HG03354 (cell line): ENCODE measurements around the gene SEC23A.
"Not testable (repeated sequence)": the region's sequence is repeated elsewhere in the genome, so short reads cannot be mapped to it uniquely, and the experiment has no call there.

Experiments
- ATAC-seq: cut with Tn5 transposase; IDR thresholded peaks from one replicate; pipeline ENCODE4 v1.9.1; 2021; ENCODE audit warnings: mild to moderate bottlenecking; ENCODE audit not compliant: unreplicated experiment, poor library complexity, severe bottlenecking

SEC23A gene

DNA sequence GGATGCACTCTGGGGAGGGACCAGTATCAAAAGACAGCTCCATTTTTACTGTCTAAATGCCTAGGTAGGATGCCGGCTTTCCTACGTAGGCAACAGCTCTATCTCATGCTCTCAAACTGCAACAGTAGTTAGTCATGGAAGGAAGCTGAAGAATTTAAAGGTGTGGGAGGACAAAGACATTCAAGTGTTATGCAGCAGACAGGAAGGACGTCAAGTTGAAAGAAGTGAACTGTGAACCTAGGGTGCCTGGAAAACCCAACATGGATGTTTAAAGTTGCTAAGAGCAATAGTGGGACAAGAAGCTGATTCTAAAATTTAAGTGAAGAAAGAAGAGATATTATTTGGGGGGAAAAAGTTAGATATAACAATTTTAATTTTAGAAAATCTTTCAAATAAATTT lies 5.9 kb downstream of the SEC23A start:
- no peak for ATAC-seq

DNA sequence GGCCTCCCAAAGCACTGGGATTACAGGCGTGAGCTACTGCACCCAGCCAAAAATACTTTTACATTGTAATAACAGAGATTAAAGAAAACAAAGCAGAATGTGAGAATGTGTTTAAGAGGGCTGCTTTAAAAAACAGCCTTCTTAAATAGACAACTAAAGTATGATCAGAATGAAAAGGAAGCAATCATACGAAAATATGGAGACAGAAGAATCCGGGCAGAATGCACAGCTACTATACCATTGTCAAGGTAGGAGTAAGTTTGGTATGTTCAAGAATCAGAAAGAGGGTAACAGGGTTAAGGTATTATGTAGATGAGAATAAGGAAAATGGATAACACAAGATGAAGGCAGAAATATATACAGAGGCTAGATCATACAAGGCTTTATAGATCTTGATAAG lies 8.5 kb downstream of the SEC23A start:
- no peak for ATAC-seq

DNA sequence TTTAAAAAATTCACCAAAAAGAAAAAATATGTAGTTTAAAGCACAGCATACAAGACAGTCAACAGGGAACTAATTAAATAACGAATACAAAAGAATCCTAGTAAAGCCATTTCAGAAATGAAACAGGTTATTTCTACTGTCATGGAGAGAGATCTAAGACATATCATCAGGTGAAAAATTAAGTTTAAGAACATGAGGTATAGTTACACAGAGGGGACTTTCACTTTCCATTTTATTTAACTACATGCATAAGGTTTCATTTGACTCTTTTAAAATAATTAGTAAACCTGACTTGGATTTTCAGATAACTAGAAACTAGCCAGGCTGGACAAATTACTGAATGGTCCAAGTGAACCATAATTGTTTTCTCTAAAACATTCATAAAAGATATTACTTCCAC lies 11.3 kb downstream of the SEC23A start:
- ATAC-seq: no peak

DNA sequence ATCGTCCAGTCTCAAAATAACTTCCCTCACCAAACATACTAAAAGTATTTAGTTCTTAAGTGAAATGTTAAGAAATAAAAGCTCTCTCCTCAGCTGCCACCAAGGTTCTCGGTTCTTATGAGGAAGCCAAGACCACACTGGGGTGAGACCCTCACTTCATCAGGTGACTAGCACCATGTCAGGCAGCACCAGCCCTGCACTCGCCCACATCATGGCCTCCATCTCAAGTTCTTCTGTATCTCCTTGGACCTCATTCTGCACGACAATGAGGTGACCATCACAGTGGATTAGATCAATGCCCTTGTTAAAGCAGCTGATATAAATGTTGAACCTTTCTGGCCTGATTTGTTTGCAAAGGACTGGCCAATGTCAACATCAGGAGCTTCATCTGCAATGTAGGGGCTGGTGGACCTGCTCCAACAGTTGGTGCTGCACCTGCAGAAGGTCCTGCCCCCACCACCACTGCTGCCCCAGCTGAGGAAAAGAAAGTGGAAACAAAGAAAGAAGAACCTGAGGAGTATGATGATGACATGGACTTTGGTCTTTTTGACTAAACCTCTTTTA lies 12.4 kb downstream of the SEC23A start:
- no peak for ATAC-seq

DNA sequence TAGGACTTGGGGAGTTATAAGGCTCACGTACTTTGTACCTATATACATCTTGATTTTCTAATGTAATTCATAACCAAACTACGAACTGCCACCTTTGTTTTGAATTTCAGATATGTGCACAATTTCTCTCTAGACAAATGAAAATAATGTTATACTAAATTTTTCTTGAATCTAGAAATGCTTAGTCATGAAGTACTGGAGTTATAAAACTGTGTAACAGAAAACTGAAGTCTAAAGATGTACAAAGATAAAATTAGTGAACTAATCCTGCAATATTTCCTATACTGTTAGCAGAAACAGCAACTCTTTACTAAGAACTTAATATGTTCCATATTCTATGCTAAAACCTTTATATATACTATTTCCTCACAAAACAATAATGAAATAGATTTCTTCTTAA lies 15.5 kb downstream of the SEC23A start:
- no peak for ATAC-seq

DNA sequence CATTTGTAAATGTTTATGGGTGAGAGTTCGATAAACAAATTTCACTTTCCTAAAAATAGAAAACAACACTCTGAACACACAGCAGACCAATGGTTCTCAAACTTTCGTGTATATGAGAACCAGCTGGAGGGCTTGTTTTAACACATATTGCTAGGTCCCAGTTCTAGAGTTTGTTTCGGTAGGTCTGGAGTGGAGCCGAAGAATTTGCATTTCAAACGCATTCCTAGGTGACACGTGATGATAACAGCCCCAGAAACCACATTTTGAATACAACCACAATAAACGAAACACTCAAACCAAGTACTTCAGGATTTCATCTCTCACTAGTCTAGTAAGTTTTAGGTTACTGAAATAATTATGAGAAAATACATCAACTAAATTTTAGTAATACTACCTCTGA lies 17.1 kb downstream of the SEC23A start:
- ATAC-seq: no peak

DNA sequence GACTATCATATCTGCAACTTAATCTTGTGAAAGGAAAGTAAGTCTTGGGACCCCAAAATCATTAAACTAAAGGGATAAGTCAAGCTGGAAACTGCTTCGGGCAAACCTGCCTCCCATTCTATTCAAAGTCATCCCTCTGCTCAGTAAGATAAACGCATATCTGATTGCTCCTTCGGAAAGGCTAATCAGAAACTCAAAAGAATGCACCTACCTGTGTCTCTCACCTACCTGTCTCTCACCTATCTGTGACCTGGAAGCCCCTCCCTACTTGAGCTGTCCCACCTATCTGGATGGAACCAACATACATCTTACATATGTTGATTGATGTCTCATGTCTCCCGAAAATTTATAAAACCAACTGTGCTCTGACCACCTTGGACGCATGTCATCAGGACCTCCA lies 19.9 kb downstream of the SEC23A start:
- ATAC-seq: no peak

DNA sequence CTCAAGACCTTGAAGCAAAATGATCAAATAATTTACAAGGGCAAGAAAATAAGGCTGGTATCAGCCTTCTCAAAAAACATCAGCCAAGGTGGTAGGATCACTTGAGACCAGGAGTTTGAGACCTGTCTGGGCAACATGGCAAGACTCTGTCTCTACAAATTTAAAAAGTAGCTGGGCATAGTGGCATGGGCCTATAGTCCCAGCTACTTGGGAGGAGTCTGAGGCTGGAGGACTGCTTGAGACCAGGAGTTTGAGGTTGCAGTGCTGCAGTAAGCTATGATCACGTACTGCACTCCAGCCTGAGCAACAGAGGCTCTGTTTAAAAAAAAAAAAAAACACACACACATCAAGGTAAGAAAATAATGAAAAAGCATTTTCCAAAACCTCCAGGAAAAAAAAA lies 22.1 kb downstream of the SEC23A start:
- ATAC-seq: no peak

DNA sequence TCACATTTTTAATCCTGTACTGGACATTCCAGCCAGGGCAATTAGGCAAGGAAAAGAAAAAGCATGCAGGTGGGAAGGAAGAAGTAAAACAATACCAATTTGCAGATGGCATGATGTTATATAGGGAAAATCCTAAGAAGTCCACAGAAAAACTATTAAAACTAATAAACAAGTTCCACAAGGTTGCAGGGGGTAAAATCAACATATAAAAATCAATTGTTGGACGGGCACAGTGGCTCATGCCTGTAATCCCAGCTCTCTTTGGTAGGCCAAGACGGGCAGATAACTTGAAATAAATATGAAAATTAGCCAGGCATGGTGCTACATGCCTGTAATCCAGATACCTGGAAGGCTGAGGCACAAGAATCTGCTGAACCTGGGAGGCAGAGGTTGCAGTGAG lies 31.9 kb downstream of the SEC23A start:
- ATAC-seq: no peak

DNA sequence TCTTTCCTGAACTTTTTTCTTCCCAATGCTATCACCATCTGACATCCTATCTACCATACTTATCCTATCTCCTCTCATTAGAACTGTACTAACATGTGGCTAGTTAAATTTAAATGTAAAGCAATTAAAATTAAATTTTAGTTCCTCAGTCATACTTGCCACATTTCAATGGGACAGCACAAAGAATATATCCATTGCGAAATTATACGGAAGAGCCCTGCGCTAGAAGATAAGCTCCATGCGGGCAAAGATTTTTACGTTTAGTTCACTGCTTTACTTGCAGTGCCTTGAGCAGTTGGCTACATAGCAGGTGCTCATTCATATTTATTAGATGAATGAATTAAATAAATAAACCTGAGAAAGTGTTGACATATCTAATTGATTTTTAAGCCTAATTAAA lies 33.1 kb downstream of the SEC23A start:
- no peak for ATAC-seq

DNA sequence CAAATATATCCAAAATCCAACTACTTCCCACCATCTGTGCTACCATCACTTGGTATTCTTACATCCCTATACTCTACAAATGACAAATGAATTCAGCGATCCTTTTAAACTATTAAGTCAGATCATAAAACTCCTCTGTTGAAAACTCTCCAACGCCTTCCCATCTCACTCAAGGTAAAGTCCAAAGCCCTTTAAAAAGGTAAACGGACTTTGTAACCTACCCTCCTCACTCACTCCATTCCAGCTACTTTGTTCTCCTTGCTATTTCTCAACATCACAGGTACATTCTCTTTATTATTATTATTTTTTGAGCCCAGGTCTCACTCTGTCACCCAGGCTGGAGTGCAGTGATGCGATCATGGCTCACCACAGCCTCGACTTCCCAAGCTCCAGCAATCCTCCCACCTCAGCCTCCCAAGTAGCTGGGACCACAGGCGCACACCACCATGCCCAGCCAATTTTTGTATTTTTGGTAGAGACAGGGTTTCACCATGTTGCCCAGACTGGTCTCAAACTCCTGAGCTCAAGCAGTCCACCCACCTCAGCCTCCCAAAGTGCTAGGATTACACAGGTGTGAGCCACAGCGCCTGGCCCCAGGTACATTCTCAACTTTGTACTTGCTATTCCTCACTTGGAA lies 33.7 kb downstream of the SEC23A start:
- ATAC-seq: not testable (repeated sequence)

DNA sequence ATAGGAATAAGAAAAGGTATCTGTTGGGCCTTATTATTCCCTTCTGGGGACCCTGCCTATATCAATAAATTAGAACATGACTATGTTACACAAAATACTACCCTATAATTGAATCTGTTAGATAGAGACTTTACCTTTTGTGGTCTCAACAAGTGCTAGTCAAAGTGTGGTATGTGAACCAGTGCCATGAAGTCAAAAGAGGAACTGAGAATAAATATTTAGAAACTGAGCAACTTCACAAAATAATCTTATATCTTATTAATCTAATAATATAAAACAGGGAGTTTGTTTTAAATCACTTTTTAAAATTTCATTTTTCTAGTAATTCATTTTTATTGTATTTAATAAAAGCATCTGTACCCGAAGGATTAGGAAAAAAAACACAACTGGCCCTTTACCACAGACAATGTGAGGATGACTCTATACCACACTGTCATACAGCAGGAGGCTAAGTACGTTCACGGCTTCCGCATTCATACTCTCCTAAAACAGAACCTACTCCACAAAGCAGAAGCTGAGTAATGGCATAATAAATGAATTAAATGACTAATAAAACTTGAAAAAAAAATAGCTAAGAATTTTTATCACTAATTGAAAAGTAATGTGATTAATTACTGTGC lies 42.1 kb downstream of the SEC23A start:
- ATAC-seq: peak; percentile 99

DNA sequence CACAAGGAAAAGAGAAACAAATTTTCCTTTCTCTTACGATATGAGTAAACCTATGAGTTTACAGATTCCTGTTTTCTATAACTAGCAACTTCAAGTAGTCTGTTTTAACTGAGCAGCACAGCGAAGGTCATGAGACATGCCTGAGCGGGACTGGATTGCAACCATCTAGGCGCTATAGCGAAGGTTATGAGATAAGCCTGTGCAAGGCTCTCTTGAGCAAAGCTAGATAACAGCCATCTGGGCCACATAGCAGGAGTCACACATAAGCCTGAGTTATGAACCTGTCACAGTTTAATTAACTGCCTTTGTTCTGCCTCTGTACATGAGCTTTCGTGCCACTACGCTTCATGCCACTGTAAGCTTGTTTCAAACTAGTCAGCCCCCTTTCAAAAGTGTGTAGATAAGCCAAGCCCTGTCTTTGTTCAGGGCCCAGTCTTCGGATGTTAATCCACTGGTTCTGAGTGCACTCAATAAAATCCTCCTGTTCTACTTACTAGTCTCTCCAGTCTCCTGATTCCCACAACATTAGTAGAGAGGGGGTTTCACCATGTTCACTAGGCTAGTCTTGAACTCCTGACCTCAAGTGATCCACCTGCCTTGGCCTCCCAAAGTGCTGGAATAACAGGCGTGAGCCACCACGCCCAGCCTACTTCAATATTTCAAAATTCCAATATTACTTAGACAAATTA lies 47.1 kb downstream of the SEC23A start:
- ATAC-seq: no peak

DNA sequence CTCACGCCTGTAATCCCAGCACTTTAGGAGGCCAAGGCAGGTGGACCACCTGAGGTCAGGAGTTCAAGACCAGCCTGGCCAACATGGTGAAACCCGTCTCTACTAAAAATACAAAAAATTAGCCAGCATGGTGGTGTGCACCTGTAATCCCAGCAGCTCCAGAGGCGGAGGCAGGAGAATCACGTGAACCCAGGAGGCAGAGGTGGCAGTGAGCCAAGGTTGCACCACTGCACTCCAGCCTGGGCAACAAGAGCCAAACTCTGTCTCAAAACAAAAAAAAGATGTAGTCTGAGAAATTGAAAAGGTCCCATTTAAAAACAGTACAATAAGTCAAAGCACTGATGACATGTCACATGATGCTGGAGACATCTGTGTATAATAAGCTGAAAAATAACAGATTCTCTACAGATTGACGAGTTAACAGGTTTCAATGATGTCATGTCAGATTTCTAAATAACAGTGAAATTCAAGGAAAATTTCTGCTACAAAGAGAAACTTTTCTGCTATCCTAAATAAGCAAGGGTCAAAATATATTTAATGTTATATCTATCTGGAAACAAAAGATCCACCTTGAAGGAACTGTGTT lies 50.1 kb downstream of the SEC23A start:
- not testable (repeated sequence) for ATAC-seq

DNA sequence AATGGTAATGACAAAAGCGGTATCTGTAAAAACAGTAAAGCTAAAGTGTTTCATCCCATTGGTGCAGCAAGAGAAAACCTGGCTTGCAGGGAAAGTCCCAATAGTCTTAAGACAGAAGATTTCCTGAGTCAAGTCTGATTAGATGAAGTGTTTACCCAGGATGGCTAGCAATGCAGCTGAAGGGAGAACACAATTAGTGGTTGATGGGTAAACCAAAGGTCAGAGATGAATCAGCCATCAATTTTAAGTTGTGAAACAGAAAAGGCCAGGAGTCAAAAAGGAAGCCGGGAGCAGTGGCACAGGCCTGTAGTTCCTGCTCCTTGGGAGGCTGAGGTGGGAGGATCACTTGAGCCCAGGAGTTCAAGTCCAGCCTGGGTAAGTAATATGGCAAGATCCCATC lies 52.6 kb downstream of the SEC23A start:
- no peak for ATAC-seq

DNA sequence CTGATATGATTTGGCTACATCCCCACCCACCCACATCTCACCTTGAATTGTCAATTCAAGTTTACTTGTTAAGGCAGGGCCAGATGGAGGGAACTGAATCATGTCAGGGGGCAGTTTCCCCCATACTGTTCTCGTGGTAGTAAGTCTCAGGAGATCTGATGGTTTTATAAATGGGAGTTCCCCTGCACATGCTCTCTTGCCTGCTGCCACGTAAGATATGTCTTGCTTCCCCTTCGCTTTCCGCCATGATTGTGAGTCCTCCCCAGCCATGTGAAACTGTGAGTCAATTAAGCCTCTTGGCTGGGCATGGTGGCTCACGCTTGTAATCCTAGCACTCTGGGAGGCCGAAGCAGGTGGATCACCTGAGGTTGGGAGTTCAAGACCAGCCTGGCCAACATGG lies 57.1 kb downstream of the SEC23A start:
- ATAC-seq: peak; percentile 54

DNA sequence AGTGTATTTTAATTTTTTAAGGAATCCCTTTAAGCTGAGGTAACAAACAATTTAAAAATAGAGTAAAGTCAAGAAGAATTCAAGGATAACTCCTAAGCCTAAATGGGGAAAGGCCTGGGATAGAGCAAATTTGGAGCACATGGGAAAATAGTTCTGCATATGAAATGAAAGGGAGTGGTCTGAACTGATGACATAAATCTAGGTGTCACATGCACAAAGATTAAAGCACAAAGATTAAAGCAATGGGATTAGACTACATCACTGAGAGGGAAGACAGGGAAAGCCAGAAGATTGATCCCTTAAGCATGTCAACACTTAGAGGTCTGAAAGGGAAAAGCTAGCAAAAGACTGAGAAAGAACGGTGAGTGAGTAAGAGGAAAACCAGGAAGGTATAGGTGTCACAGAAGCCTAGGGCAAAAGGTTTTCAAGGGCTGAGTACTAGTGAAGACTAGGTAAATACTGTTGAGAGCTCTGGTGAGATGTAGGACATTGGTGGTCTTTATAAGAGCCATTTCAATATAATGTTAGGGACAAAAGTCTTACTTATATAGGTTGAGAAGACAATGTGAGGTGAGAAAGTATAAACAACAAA lies 59.6 kb downstream of the SEC23A start:
- no peak for ATAC-seq

DNA sequence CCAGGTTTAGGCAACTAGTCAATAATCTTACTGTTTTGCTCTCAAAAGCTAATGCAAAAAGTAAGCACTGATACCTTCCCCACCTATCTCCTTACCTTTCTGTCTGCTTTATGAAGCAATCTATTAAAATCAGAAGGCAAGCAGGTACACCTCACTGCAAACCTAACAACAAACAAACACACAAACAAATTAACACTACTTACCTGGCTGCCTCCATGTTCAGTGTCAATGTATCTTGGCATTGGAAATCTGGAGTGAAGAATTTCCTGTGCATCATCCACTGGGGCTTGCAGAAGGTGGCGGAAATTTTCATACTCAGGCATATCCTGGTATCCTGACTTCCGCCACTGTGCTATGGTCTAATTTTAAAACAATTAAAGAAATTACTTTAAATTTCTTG lies 62.5 kb downstream of the SEC23A start:
- no peak for ATAC-seq

DNA sequence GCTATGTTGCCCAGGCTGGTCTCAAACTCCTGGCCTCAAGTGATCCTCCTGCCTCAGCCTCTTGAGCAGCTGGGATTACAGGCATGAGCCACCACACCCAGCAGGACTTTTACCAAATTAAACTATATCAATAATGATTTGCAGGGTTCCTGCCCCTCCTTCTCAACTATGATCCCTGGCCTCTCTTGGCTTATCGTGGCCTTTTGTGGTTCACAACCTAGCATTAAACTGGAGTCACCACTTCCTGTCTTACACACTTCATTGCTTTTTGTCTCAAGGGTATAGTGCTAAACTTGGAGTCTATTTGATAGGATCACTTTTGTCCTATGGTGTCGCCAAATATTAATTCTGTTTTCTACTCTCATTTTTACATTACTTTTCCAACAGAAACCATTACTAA lies 64.5 kb downstream of the SEC23A start:
- no peak for ATAC-seq

DNA sequence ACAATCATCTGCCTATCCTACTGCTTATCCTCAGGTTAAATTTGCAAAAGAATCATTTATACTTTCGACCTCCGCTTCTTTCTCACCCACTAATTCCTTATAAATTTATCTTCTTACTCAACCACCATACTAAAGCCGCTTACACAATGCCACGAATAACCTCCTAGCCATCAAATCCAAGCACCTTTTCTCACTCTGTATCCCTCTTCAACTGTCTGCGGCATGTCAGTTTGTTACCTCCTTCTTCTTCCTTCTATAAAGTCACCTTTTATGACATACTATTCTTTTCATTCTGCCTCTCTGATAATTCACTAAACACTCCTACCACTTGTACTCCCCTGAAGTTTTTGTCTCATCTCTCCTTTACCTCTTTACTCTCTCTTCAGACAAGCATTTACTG lies 66.3 kb downstream of the SEC23A start:
- ATAC-seq: no peak
